Naive thymus-derived CD8-positive, alpha-beta T cell (primary cell): ENCODE data around the gene EFCAB11. TPM values are rescaled to one million over a fixed set of nuclear protein-coding genes. Genes with fewer than 3 reads are reported as not detected.
"Not testable (repeated sequence)": the region's sequence is repeated elsewhere in the genome, so short reads cannot be mapped to it uniquely, and the experiment has no call there.

Source experiments
- ATAC-seq, 2 donors: fragments of 150-1000 bp; cut with Tn5 transposase in 1 of 2; sonication (Bioruptor Pico), chemical (Tn5 transposase) in 1 of 2; 1 replicate in 1 of 2; 2 replicates in 1 of 2; pipeline ENCODE4 v1.10.0; 2021; ENCODE audit warnings: mild to moderate bottlenecking in 2 of 2, moderate library complexity in 2 of 2
- POLR2A ChIA-PET: fragments of 350-600 bp; sonication (Branson Sonifier 250); formaldehyde crosslinking; loops from one replicate; lab custom pipeline; 2021; ENCODE audit warnings: antibody characterized with exemption; lab: Charles Lee
- DNase-seq, 10 donors: peaks; one replicate each; pipeline versions ENCODE4 v3.0.0 to v3.0.0-alpha.2; 2020 to 2022
- H3K27ac Mint-ChIP-seq, 10 donors: one replicate each; pipeline ENCODE4 v1.8.0; 2020 to 2022; ENCODE audit warnings: mild to moderate bottlenecking in 10 of 10, mixed read lengths in 10 of 10, moderate library complexity in 4 of 10, inconsistent platforms in 1 of 10
- H3K27me3 Mint-ChIP-seq, 5 donors: one replicate each; pipeline ENCODE4 v1.8.0; 2021 to 2022; ENCODE audit warnings: mixed read lengths in 5 of 5
- H3K36me3 Mint-ChIP-seq, 3 donors: one replicate each; pipeline ENCODE4 v1.8.0; 2020 to 2022; ENCODE audit warnings: mixed read lengths in 3 of 3, mild to moderate bottlenecking in 2 of 3, inconsistent platforms in 1 of 3
- H3K4me1 Mint-ChIP-seq, 4 donors: one replicate each; pipeline ENCODE4 v1.8.0; 2021 to 2022; ENCODE audit warnings: mixed read lengths in 4 of 4
- H3K4me3 Mint-ChIP-seq, 10 donors: one replicate each; pipeline ENCODE4 v1.8.0; 2020 to 2022; ENCODE audit warnings: mild to moderate bottlenecking in 10 of 10, mixed read lengths in 10 of 10, moderate library complexity in 6 of 10, inconsistent platforms in 1 of 10
- H3K9me3 Mint-ChIP-seq, 9 donors: one replicate each; pipeline ENCODE4 v1.8.0; 2020 to 2022; ENCODE audit warnings: mixed read lengths in 9 of 9, mild to moderate bottlenecking in 3 of 9, inconsistent platforms in 1 of 9, moderate library complexity in 1 of 9
- polyA plus RNA-seq, 3 donors: library from polyadenylated mRNA; unstranded; fragments of 300-500 nt; fragmentation: Illumina TruSeq; gene quantifications; one replicate each; pipeline ENCODE4 v1.2.3, GENCODE V29; 2021
- total RNA-seq, 8 experiments: library from RNA in 2 of 8; stranded (reverse) in 2 of 8; gene quantifications; one replicate each; pipeline ENCODE4 v1.2.3 and lab custom pipeline; 2021 to 2026

EFCAB11 gene
- total and polyA plus RNA-seq, 5 experiments from 2014 or later, result 1.2 to 6.8 (median 2.7) TPM

- POLR2A ChIA-PET, result no interaction called here
- Mint-ChIP-seq H3K36me3 (no peaks in the 10 kb centered on the region), H3K27me3 (peaks cover 0 to 17% (median 6%) of the 10 kb centered on the region in 5 donors)
Measured at GRCh38 chr14:89906000-89906399, 48.5 kb downstream of the EFCAB11 start.

GRCh38 chr14:89903340-89903952, 51.1 kb downstream of the EFCAB11 start:
- no peak for ATAC-seq
- no peak for DNase-seq
- POLR2A ChIA-PET, result no interaction called here
- Mint-ChIP-seq H3K4me1 (peaks cover 11 to 17% (median 12%) of the 10 kb centered on the region in 4 donors), H3K36me3 (no peaks in the 10 kb centered on the region), H3K27ac (no peak overlapping the region), H3K4me3 (peak overlapping the region in 7 of 10 donors; percentile 5 to 53 (median 44)), H3K9me3 (no peaks in the 10 kb centered on the region), H3K27me3 (peaks cover 0 to 7% (median 5%) of the 10 kb centered on the region in 5 donors)

More at GRCh38 chr14:89906000-89906399, 48.5 kb downstream of the EFCAB11 start:
- no peak overlapping the region for H3K4me3 Mint-ChIP-seq
- H3K27ac Mint-ChIP-seq, result no peak overlapping the region
- peaks cover 9 to 17% (median 12%) of the 10 kb centered on the region in 4 donors for H3K4me1 Mint-ChIP-seq
- no peak for ATAC-seq
- no peaks in the 10 kb centered on the region for H3K9me3 Mint-ChIP-seq
- DNase-seq, result no peak

GRCh38 chr14:89902881-89903280, 51.6 kb downstream of the EFCAB11 start:
- H3K9me3 Mint-ChIP-seq, result no peaks in the 10 kb centered on the region
- peaks cover 0 to 7% (median 5%) of the 10 kb centered on the region in 5 donors for H3K27me3 Mint-ChIP-seq
- POLR2A ChIA-PET, result no interaction called here
- H3K4me1 Mint-ChIP-seq, result peaks cover 11 to 17% (median 12%) of the 10 kb centered on the region in 4 donors
- ATAC-seq (no peak), DNase-seq (no peak)
- H3K36me3 Mint-ChIP-seq, result no peaks in the 10 kb centered on the region
- no peak overlapping the region for H3K27ac Mint-ChIP-seq
- H3K4me3 Mint-ChIP-seq, result peak overlapping the region in 7 of 10 donors; percentile 5 to 53 (median 44)

- Mint-ChIP-seq H3K9me3 (no peaks in the 10 kb centered on the region), H3K36me3 (no peaks in the 10 kb centered on the region), H3K4me1 (peaks cover 11 to 17% (median 12%) of the 10 kb centered on the region in 4 donors), H3K4me3 (no peak overlapping the region), H3K27me3 (peaks cover 0 to 7% (median 5%) of the 10 kb centered on the region in 5 donors), H3K27ac (no peak overlapping the region)
- POLR2A ChIA-PET, result no interaction called here
- ATAC-seq (no peak), DNase-seq (no peak)
Measured at GRCh38 chr14:89900802-89901201, 53.7 kb downstream of the EFCAB11 start.

DNA sequence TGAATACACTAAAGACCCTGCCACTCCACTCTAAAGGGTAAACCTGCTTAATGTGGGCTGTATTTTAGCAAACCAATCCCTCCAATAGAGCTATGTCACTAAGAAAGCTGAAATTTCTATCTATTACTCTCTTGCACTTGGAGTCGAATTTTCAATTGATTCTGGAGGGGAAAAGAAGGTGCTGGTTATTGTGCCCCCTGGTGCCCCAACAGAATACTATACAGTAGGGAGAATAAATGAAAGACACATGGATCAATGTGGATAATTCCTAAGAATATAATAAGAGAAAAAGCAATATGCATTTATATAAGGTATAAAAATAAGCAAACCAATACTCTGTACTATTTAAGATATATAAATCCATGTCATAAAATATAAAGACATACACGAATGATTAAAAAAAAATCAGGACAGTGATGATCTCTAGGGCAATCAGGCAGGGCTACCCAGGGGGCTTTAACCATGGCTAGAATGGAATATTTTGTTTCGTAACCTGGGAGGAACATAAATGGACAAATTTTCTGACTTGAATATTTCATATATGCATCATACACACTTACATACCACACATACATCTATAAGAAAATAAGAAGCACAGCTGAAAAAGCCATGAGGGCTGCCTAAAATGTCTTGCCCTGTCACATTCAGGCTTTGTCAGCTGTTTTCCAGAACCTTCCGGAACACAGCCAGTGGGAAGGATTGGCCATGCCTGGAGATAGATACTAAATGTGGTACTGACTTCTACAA, 54.4 kb downstream of the EFCAB11 start:
- H3K36me3 Mint-ChIP-seq, result no peaks in the 10 kb centered on the region
- ATAC-seq, result peak in 1 of 2 donors; percentile 49
- peaks cover 11 to 17% (median 12%) of the 10 kb centered on the region in 4 donors for H3K4me1 Mint-ChIP-seq
- no peaks in the 10 kb centered on the region for H3K9me3 Mint-ChIP-seq
- H3K4me3 Mint-ChIP-seq, result no peak overlapping the region
- H3K27me3 Mint-ChIP-seq, result peaks cover 0 to 4% (median 0%) of the 10 kb centered on the region in 5 donors
- POLR2A ChIA-PET, result no interaction called here
- DNase-seq, result peak in 5 of 10 donors; percentile 1 to 36 (median 8)
- H3K27ac Mint-ChIP-seq, result peak overlapping the region in 1 of 10 donors; percentile 79

- peaks cover 0 to 4% (median 0%) of the 10 kb centered on the region in 5 donors for H3K27me3 Mint-ChIP-seq
- H3K9me3 Mint-ChIP-seq, result no peaks in the 10 kb centered on the region
- peak overlapping the region in 1 of 10 donors; percentile 37 for H3K27ac Mint-ChIP-seq
- H3K4me1 Mint-ChIP-seq, result peaks cover 11 to 16% (median 12%) of the 10 kb centered on the region in 4 donors
- H3K4me3 Mint-ChIP-seq, result no peak overlapping the region
- POLR2A ChIA-PET, result no interaction called here
- no peak for ATAC-seq
- no peak for DNase-seq
- no peaks in the 10 kb centered on the region for H3K36me3 Mint-ChIP-seq
Measured at GRCh38 chr14:89899291-89899690, 55.2 kb downstream of the EFCAB11 start.

DNA sequence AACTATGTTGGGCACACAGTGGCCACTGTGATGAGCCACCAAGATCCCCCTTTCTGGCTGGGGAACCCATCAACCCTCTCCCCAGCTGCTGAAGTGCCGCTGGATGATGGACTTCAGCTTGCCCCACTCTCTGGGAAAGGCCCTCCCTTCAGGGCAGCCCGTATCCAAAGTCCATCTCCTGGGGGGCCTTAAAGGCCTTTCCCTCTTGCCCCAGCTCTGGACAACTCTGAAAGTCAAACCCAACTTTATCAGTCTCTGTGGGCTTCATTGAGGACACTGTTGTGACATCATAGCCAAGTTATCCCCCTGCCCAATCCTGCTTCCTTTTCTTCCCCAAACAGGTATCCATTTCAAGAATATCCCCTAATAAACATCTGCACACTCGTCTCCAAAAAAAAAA, 61.1 kb downstream of the EFCAB11 start:
- H3K9me3 Mint-ChIP-seq, ATAC-seq, DNase-seq, H3K4me3 Mint-ChIP-seq, H3K36me3 Mint-ChIP-seq, H3K27ac Mint-ChIP-seq, H3K4me1 Mint-ChIP-seq, H3K27me3 Mint-ChIP-seq, POLR2A ChIA-PET: not testable (repeated sequence)

GRCh38 chr14:89892953-89893352, 61.6 kb downstream of the EFCAB11 start:
- ATAC-seq (no peak), DNase-seq (no peak)
- POLR2A ChIA-PET, result no interaction called here
- no peak overlapping the region for H3K4me3 Mint-ChIP-seq
- no peaks in the 10 kb centered on the region for H3K27me3 Mint-ChIP-seq
- peaks cover 0 to 7% (median 0%) of the 10 kb centered on the region in 9 donors for H3K9me3 Mint-ChIP-seq
- no peaks in the 10 kb centered on the region for H3K4me1 Mint-ChIP-seq
- H3K36me3 Mint-ChIP-seq, result peaks cover 0 to 7% (median 6%) of the 10 kb centered on the region in 3 donors
- no peak overlapping the region for H3K27ac Mint-ChIP-seq

DNA sequence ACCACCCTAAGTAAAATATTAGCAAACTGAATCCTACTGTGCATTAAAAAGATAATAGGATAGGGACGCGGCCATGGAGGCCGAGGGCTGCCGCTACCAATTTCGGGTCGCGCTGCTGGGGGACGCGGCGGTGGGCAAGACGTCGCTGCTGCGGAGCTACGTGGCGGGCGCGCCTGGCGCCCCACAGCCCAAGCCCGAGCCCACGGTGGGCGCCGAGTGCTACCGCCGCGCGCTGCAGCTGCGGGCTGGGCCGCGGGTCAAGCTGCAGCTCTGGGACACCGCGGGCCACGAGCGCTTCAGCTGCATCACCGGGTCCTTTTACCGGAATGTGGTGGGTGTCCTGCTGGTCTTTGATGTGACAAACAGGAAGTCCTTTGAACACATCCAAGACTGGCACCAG, 62.8 kb downstream of the EFCAB11 start:
- DNase-seq, POLR2A ChIA-PET, ATAC-seq, H3K27me3 Mint-ChIP-seq, H3K4me1 Mint-ChIP-seq, H3K27ac Mint-ChIP-seq, H3K36me3 Mint-ChIP-seq, H3K9me3 Mint-ChIP-seq, H3K4me3 Mint-ChIP-seq: not testable (repeated sequence)

- H3K27ac Mint-ChIP-seq, result no peak overlapping the region
Measured at GRCh38 chr14:89891055-89891454, 63.5 kb downstream of the EFCAB11 start.

GRCh38 chr14:89890589-89890988, 63.9 kb downstream of the EFCAB11 start:
- H3K4me3 Mint-ChIP-seq, result no peak overlapping the region
- H3K27ac Mint-ChIP-seq, result no peak overlapping the region
- DNase-seq (no peak), ATAC-seq (no peak)
- no peaks in the 10 kb centered on the region for H3K27me3 Mint-ChIP-seq
- POLR2A ChIA-PET, result no interaction called here
- H3K4me1 Mint-ChIP-seq, result no peaks in the 10 kb centered on the region
- peaks cover 0 to 10% (median 6%) of the 10 kb centered on the region in 3 donors for H3K36me3 Mint-ChIP-seq
- peaks cover 0 to 7% (median 0%) of the 10 kb centered on the region in 9 donors for H3K9me3 Mint-ChIP-seq

More at GRCh38 chr14:89891055-89891454, 63.5 kb downstream of the EFCAB11 start:
- ATAC-seq, result no peak
- POLR2A ChIA-PET, result no interaction called here
- H3K4me3 Mint-ChIP-seq, result no peak overlapping the region
- DNase-seq, result no peak
- H3K9me3 Mint-ChIP-seq, result peaks cover 0 to 7% (median 0%) of the 10 kb centered on the region in 9 donors
- no peaks in the 10 kb centered on the region for H3K27me3 Mint-ChIP-seq
- H3K36me3 Mint-ChIP-seq, result peaks cover 0 to 10% (median 6%) of the 10 kb centered on the region in 3 donors
- no peaks in the 10 kb centered on the region for H3K4me1 Mint-ChIP-seq

- H3K27me3 Mint-ChIP-seq, result no peaks in the 10 kb centered on the region
- no peaks in the 10 kb centered on the region for H3K4me1 Mint-ChIP-seq
- no peak overlapping the region for H3K4me3 Mint-ChIP-seq
- DNase-seq (no peak), ATAC-seq (no peak)
- H3K27ac Mint-ChIP-seq, result peak overlapping the region in 1 of 10 donors; percentile 4
- POLR2A ChIA-PET, result no interaction called here
- H3K9me3 Mint-ChIP-seq, result peaks cover 0 to 7% (median 0%) of the 10 kb centered on the region in 9 donors
- peaks cover 0 to 10% (median 6%) of the 10 kb centered on the region in 3 donors for H3K36me3 Mint-ChIP-seq
Measured at GRCh38 chr14:89889626-89890025, 64.9 kb downstream of the EFCAB11 start.

DNA sequence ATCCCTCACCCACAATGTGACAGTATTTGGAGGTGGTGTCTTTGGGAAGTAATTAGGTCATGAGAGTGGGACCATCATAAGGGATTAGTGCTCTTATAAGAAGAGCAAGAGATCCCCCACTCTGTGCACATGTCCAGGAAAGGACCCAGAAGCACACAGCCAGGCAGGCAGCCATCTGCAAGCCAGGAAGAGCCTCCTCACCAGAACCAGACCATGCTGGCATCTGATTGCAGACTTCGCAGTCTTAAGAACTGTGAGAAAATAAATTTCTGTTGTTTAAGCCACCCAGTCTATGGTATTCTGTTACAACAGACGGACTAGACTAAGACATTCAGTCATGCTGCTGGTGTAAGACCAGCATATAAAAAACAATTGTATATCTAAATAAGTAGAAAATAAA, 69.8 kb downstream of the EFCAB11 start:
- POLR2A ChIA-PET, result no interaction called here
- peaks cover 0 to 5% (median 0%) of the 10 kb centered on the region in 4 donors for H3K4me1 Mint-ChIP-seq
- H3K36me3 Mint-ChIP-seq, result peaks cover 0 to 7% (median 0%) of the 10 kb centered on the region in 3 donors
- H3K4me3 Mint-ChIP-seq, result no peak overlapping the region
- H3K27ac Mint-ChIP-seq, result no peak overlapping the region
- no peaks in the 10 kb centered on the region for H3K9me3 Mint-ChIP-seq
- DNase-seq (no peak), ATAC-seq (no peak)
- H3K27me3 Mint-ChIP-seq, result no peaks in the 10 kb centered on the region
